ENCODE data around the gene IL10. TPM values are rescaled to one million over a fixed set of nuclear protein-coding genes. Genes with fewer than 3 reads are reported as not detected.

The IL10 gene
- total RNA-seq, 6 donors from 2014 or later, result 0.55 to 5.2 (median 3.3) TPM

GRCh38 chr1:206737729-206738201 is 34.5 kb downstream of the IL10 start:
- ATAC-seq (ENCODE audit: low FRiP score in 2 of 2), result no peak
- Histone ChIP-seq H3K4me3 (no peak overlapping the region), H3K36me3 (peaks cover 4 to 24% (median 20%) of the 10 kb centered on the region in 4 donors), H3K27ac (peak overlapping the region in 2 of 4 donors; percentile 21 to 52), H3K9me3 (no peaks in the 10 kb centered on the region), H3K27me3 (no peaks in the 10 kb centered on the region), H3K4me1 (peaks cover 4 to 31% (median 14%) of the 10 kb centered on the region in 4 donors)
- TF ChIP-seq POLR2AphosphoS5 (IDR thresholded peaks at IDR 0.05) (no peak), EP300 (IDR thresholded peaks at IDR 0.05) (no peak), CTCF (IDR thresholded peaks at IDR 0.05) (no peak), POLR2A (IDR thresholded peaks at IDR 0.05) (no peak)
- no peak for DNase-seq
- 60 to 61% methylated on average over 3 of the region's 3 CpGs for WGBS, 2 donors

GRCh38 chr1:206736878-206737728 is 35.2 kb downstream of the IL10 start:
- H3K27ac ChIP-seq, result peak overlapping the region in 3 of 4 donors; percentile 21 to 52 (median 43)
- no peak overlapping the region for H3K4me3 ChIP-seq
- peaks cover 8 to 31% (median 27%) of the 10 kb centered on the region in 4 donors for H3K36me3 ChIP-seq
- H3K4me1 ChIP-seq, result peaks cover 4 to 31% (median 14%) of the 10 kb centered on the region in 4 donors
- H3K27me3 ChIP-seq, result no peaks in the 10 kb centered on the region
- H3K9me3 ChIP-seq, result no peaks in the 10 kb centered on the region
- no peak for TF ChIP-seq EP300 (IDR thresholded peaks at IDR 0.05)
- TF ChIP-seq POLR2A (IDR thresholded peaks at IDR 0.05), result peak in 1 of 4 donors; percentile 12
- no peak for TF ChIP-seq CTCF (IDR thresholded peaks at IDR 0.05)
- TF ChIP-seq POLR2AphosphoS5 (IDR thresholded peaks at IDR 0.05), result peak in 1 of 2 donors; percentile 17
- DNase-seq (no peak), ATAC-seq (ENCODE audit: low FRiP score in 2 of 2) (peak in 1 of 2 donors; percentile 32)
- 64 to 67% methylated on average over 11 to 14 of the region's 14 CpGs for whole genome bisulfite sequencing, 2 donors

GRCh38 chr1:206735553-206736031 is 36.7 kb downstream of the IL10 start:
- DNase-seq (no peak), ATAC-seq (ENCODE audit: low FRiP score in 2 of 2) (no peak)
- no peaks in the 10 kb centered on the region for H3K27me3 ChIP-seq
- no peak for TF ChIP-seq CTCF (IDR thresholded peaks at IDR 0.05)
- TF ChIP-seq EP300 (IDR thresholded peaks at IDR 0.05), result no peak
- TF ChIP-seq POLR2A (IDR thresholded peaks at IDR 0.05), result no peak
- TF ChIP-seq POLR2AphosphoS5 (IDR thresholded peaks at IDR 0.05), result no peak
- H3K27ac ChIP-seq, result no peak overlapping the region
- H3K36me3 ChIP-seq, result peaks cover 18 to 46% (median 42%) of the 10 kb centered on the region in 4 donors
- 53 to 71% methylated on average over 5 of the region's 5 CpGs for WGBS, 2 donors
- H3K9me3 ChIP-seq, result no peaks in the 10 kb centered on the region
- peaks cover 4 to 31% (median 14%) of the 10 kb centered on the region in 4 donors for H3K4me1 ChIP-seq
- H3K4me3 ChIP-seq, result no peak overlapping the region

GRCh38 chr1:206734499-206735142 is 37.7 kb downstream of the IL10 start:
- no peaks in the 10 kb centered on the region for H3K27me3 ChIP-seq
- H3K9me3 ChIP-seq, result no peaks in the 10 kb centered on the region
- peaks cover 4 to 31% (median 14%) of the 10 kb centered on the region in 4 donors for H3K4me1 ChIP-seq
- TF ChIP-seq POLR2A (IDR thresholded peaks at IDR 0.05) (no peak), CTCF (IDR thresholded peaks at IDR 0.05) (peak; percentile 70 to 87 (median 74)), EP300 (IDR thresholded peaks at IDR 0.05) (no peak)
- WGBS, 2 donors, result 70 to 85% methylated on average over 9 of the region's 9 CpGs
- no peak overlapping the region for H3K4me3 ChIP-seq
- ATAC-seq (ENCODE audit: low FRiP score in 2 of 2) (peak; percentile 52 to 68), DNase-seq (no peak)
- H3K36me3 ChIP-seq, result peaks cover 26 to 56% (median 52%) of the 10 kb centered on the region in 4 donors
- no peak overlapping the region for H3K27ac ChIP-seq

All from upper lobe of left lung (tissue), 6 donors.